Measurements from ENCODE around the gene CROCC2.

GRCh38 chr2:241003047-241003360, 96.9 kb downstream of the CROCC2 start:
- TF ChIP-seq CTCF (conservative IDR thresholded peaks at IDR 0.05; ENCODE audit: low read length) (no peak), EZH2phosphoT487 (IDR thresholded peaks at IDR 0.05; ENCODE audit: borderline replicate concordance, low read depth, low read length) (no peak)
